Measurements from ENCODE around the gene ADAMTS4. TPM values are rescaled to one million over a fixed set of nuclear protein-coding genes. Genes with fewer than 3 reads are reported as not detected.
"Not testable (repeated sequence)": the region's sequence is repeated elsewhere in the genome, so short reads cannot be mapped to it uniquely, and the experiment has no call there.

The ADAMTS4 gene
- total RNA-seq, 1 donor from 2014 or later, result 1.2 TPM

DNA sequence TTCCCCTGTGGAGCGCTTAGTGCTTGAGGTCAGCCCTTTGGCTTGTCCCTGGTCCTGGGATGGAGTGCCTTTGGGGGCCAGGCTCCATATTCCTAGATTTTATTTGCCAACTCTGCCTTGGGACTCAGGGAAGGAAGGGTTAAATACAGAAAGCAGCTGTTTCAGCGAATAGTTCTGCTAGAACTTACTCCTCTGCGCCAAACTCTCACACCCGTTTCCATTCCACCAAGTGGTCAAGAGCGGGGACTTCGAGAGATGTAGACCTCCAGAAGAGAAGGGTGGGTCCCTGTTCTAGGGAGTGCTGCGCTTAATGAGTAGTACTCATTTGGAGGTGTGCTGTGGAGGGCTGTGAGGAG lies 26.3 kb upstream of the ADAMTS4 start:
- Mint-ChIP-seq H3K36me3 (ENCODE audit: unreplicated experiment) (peaks cover 3% of the 10 kb centered on the region), H3K27ac (ENCODE audit: unreplicated experiment) (peak overlapping the region; percentile 75), H3K27me3 (ENCODE audit: unreplicated experiment) (peaks cover 5% of the 10 kb centered on the region), H3K4me3 (ENCODE audit: unreplicated experiment) (peak overlapping the region; percentile 35), H3K4me1 (ENCODE audit: unreplicated experiment) (peaks cover 22% of the 10 kb centered on the region), H3K9me3 (ENCODE audit: unreplicated experiment) (no peaks in the 10 kb centered on the region)
- TF ChIP-seq, protein P1, sequence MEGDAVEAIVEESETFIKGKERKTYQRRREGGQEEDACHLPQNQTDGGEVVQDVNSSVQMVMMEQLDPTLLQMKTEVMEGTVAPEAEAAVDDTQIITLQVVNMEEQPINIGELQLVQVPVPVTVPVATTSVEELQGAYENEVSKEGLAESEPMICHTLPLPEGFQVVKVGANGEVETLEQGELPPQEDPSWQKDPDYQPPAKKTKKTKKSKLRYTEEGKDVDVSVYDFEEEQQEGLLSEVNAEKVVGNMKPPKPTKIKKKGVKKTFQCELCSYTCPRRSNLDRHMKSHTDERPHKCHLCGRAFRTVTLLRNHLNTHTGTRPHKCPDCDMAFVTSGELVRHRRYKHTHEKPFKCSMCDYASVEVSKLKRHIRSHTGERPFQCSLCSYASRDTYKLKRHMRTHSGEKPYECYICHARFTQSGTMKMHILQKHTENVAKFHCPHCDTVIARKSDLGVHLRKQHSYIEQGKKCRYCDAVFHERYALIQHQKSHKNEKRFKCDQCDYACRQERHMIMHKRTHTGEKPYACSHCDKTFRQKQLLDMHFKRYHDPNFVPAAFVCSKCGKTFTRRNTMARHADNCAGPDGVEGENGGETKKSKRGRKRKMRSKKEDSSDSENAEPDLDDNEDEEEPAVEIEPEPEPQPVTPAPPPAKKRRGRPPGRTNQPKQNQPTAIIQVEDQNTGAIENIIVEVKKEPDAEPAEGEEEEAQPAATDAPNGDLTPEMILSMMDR (IDR thresholded peaks at IDR 0.05), result no peak
- DNase-seq (ENCODE audit: extremely low spot score, unreplicated experiment), result no peak

DNA sequence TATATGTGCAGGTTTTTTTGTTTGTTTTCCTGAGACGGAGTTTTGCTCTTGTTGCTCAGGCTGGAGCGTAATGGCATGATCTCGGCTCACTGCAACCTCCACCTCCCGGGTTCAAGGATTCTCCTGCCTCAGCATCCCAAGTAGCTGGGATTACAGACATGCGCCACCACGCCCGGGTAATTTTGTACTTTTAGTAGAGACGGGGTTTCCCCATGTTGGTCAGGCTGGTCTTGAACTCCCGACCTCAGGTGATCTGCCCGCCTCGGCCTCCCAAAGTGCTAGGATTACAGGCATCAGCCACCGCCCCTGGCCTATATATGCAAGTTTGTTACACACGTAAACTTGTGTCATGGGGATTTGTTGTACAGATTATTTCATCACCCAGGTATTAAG lies 25.8 kb upstream of the ADAMTS4 start:
- H3K36me3 Mint-ChIP-seq (ENCODE audit: unreplicated experiment); H3K9me3 Mint-ChIP-seq (ENCODE audit: unreplicated experiment); H3K27ac Mint-ChIP-seq (ENCODE audit: unreplicated experiment); DNase-seq (ENCODE audit: extremely low spot score, unreplicated experiment); H3K27me3 Mint-ChIP-seq (ENCODE audit: unreplicated experiment); H3K4me3 Mint-ChIP-seq (ENCODE audit: unreplicated experiment): not testable (repeated sequence)
- H3K4me1 Mint-ChIP-seq (ENCODE audit: unreplicated experiment), result peaks cover 22% of the 10 kb centered on the region

DNA sequence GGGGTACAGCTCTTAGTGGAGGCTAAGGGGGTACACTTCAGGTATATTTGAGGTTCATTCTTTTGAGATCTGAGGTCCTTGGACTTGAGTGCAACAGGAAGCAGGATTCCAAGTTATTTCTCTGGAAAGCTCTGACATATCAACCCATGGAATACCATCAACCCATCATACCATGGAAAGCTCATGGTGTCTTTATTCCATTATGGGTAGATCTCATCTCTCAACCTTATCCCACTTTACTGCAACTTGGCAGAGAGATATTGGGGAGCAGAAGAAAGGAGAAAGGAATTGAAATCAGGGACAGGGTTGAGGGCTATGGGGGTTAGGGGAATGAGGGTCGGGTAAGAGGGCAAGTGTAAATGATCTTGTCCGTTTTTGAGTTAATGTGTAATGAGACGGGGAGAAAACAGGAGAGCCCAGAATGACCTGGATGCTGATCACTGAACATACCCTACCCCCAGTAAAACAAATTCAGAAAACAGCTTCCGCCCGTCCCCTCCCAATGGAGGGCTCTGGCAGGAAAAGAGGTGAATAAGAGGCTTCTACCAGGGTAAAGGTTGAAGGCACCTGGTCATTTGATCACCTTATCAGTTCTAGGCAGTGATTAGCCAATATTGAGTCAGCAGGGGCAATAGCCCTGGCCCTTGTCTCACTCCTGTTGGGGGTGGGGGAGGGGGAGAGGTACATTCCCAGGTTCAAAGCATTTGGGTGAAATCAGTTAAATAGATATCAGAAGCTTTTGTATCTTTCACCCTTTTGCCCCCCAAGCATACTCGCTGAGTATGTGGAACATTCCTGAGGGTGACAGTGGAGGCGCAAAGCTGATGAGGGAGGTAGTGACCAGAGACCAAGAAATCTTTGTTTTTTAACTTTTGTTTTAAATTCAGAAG lies 25.2 kb upstream of the ADAMTS4 start:
- DNase-seq (ENCODE audit: extremely low spot score, unreplicated experiment), result no peak
- TF ChIP-seq, protein P1 (IDR thresholded peaks at IDR 0.05), result no peak
- Mint-ChIP-seq H3K27me3 (ENCODE audit: unreplicated experiment) (peaks cover 5% of the 10 kb centered on the region), H3K4me1 (ENCODE audit: unreplicated experiment) (peaks cover 22% of the 10 kb centered on the region), H3K27ac (ENCODE audit: unreplicated experiment) (no peak overlapping the region), H3K36me3 (ENCODE audit: unreplicated experiment) (peaks cover 3% of the 10 kb centered on the region), H3K4me3 (ENCODE audit: unreplicated experiment) (no peak overlapping the region), H3K9me3 (ENCODE audit: unreplicated experiment) (no peaks in the 10 kb centered on the region)

DNA sequence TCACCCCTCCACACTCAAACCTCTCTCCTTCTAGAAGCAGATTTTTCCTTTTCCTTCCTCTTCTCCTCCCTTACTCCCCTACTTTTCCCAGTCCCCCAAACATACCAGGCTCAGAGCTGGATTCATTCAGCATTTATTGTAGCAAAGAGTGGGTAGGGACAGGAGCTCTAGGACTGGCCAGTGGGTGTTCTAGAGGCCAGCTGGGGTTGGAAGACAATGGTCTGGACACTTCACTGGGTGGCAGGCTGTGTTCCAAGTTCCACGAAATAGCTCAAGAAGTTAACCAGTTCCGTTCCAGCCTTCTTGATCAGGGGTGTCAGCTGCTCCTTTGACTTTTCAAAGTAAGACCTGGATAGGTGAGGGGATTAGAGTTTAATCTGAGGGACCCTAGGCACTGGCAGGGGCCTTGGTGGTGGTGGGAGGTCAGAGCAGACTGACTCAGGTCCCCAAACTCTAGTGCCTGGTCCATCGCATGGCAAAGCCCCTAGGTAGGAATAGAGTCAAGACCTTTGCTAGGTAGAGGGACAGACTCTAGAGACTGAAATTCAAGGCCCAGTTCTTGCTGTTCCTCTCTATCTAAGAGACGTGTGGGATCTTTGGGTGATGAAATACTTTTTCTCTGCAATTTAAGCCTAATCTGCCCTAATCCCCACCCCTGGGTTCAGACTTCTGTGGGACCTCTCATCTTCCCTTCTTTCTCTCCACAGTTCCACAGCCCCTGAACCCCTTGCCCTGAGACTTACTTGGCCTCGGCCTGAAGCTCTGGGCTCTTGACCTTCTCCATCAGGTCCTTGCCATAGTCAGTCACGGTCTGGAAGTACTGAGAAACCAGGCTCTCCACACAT lies 23.5 kb upstream of the ADAMTS4 start:
- no peaks in the 10 kb centered on the region for H3K9me3 Mint-ChIP-seq (ENCODE audit: unreplicated experiment)

DNA sequence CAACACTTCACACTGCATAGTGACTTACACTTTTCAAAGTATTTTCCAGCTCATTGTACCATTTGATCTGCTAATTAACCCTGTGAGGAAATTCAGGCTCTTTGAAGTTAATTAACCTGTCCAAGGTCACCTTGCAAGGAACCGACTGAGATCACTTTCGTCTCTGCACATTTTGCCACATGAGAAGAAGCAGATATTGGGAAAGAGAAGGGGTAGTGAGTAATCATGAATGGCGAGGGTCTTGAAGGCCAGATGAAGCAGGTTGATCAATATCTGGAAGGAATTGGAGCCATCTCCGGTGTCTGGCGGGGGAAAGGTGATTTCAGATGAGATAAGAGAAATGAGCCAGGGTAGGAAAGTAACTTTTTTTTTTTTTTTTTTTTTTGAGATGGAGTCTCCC lies 21.1 kb upstream of the ADAMTS4 start:
- H3K36me3 Mint-ChIP-seq (ENCODE audit: unreplicated experiment), result peaks cover 3% of the 10 kb centered on the region
- H3K27ac Mint-ChIP-seq (ENCODE audit: unreplicated experiment), result no peak overlapping the region
- DNase-seq (ENCODE audit: extremely low spot score, unreplicated experiment), result no peak
- H3K9me3 Mint-ChIP-seq (ENCODE audit: unreplicated experiment), result no peaks in the 10 kb centered on the region
- no peaks in the 10 kb centered on the region for H3K4me1 Mint-ChIP-seq (ENCODE audit: unreplicated experiment)
- TF ChIP-seq, protein P1 (IDR thresholded peaks at IDR 0.05), result no peak
- H3K4me3 Mint-ChIP-seq (ENCODE audit: unreplicated experiment), result no peak overlapping the region
- peaks cover 5% of the 10 kb centered on the region for H3K27me3 Mint-ChIP-seq (ENCODE audit: unreplicated experiment)

More for the DNA sequence above, 23.5 kb upstream of the ADAMTS4 start:
- Mint-ChIP-seq H3K4me1 (ENCODE audit: unreplicated experiment) (peaks cover 16% of the 10 kb centered on the region), H3K27me3 (ENCODE audit: unreplicated experiment) (peaks cover 5% of the 10 kb centered on the region), H3K4me3 (ENCODE audit: unreplicated experiment) (no peak overlapping the region), H3K36me3 (ENCODE audit: unreplicated experiment) (no peaks in the 10 kb centered on the region), H3K27ac (ENCODE audit: unreplicated experiment) (no peak overlapping the region)
- DNase-seq (ENCODE audit: extremely low spot score, unreplicated experiment), result no peak
- TF ChIP-seq, protein P1 (IDR thresholded peaks at IDR 0.05), result no peak

Data from osteocyte (in vitro differentiated cells).